SH-SY5Y (cell line): ENCODE results near the gene TRMT10C.

Experiments
- GATA2 ChIP-seq: IDR thresholded peaks from 2 replicates; pipeline ENCODE4 v1.6.1; 2011; ENCODE audit warnings: mild to moderate bottlenecking, low read depth, low read length
- GATA3 ChIP-seq: IDR thresholded peaks from 2 replicates; pipeline ENCODE4 v1.6.1; 2011; ENCODE audit warnings: low read depth, mild to moderate bottlenecking, low read length, moderate library complexity

DNA sequence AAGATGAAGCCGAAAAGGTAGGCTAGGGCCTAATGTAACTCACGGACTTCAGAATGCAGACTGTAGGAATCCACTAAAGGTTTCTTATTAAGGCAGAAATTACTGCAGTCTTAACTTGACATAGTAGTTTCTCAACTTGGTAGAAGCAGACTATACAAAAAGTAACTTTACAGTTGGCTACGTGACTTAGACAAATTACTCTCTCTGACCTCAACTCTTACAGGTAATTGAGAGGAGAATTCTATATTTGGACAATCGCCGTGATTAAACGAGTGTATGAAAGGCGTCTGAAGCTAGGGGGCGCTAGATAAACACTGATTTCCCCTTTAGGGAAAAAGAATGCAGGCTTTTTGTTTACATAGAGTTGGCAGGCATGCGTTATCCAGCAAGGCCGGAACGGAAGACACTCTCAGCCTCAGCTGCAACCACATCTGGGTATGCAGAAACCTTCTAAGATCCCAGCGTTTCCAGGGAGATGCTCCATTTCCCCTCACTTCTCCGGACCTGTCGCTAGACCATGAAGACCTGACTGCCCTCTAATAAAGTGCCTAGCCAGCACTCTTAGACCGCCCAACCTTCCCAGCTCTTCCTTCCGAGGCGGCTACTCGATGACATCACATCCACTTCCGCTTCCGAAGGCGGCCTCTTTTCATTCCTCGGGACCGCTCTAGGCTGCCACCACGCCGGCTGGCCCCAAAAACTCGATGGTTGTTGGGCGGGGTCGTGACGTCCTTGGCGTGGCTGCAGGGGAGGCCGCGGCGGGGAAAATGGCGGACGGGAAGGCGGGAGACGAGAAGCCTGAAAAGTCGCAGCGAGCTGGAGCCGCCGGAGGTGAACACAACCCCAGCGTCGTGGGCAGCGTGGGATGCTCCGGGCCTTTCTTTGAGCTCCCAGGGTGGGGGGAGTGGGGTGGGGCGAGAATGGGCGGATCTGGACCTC is 12.1 kb downstream of the TRMT10C start, which contains the start of gene PCNP:
- no peak for TF ChIP-seq GATA3
- no peak for TF ChIP-seq GATA2
